Neural progenitor cell (in vitro differentiated cells): Measurements from ENCODE around the gene KIF16B. TPM values are rescaled to one million over a fixed set of nuclear protein-coding genes. Genes with fewer than 3 reads are reported as not detected.

ENCODE experiments used
- DNase-seq: peaks from one replicate; pipeline ENCODE4 v3.0.0-alpha.2; 2016; ENCODE audit warnings: low spot score
- H2AFZ ChIP-seq: fragments of 200-600 bp; sonication (generic); replicated peaks from 2 replicates; pipeline ENCODE4 v1.6.1; 2016; ENCODE audit warnings: antibody characterized with exemption
- H3F3A ChIP-seq: fragments of 200-600 bp; sonication (generic); 2 replicates; pipeline ENCODE4 v1.6.1; 2016; ENCODE audit warnings: antibody characterized with exemption, low read depth
- H3K27ac ChIP-seq: fragments of 200-600 bp; sonication (generic); 2 replicates; pipeline ENCODE4 v1.5.1; 2016; ENCODE audit warnings: mild to moderate bottlenecking
- H3K27me3 ChIP-seq: fragments of 200-600 bp; sonication (generic); 2 replicates; pipeline ENCODE4 v1.6.1; 2016; ENCODE audit warnings: mild to moderate bottlenecking, moderate library complexity
- H3K36me3 ChIP-seq: fragments of 200-600 bp; sonication (generic); 2 replicates; pipeline ENCODE4 v1.5.1; 2016
- H3K4me1 ChIP-seq: fragments of 200-600 bp; sonication (generic); 2 replicates; pipeline ENCODE4 v1.6.1; 2016; ENCODE audit warnings: mixed run types
- H3K4me2 ChIP-seq: fragments of 200-600 bp; sonication (generic); 2 replicates; pipeline ENCODE4 v1.6.1; 2016
- H3K4me3 ChIP-seq: fragments of 200-600 bp; sonication (generic); 2 replicates; pipeline ENCODE4 v1.5.1; 2016
- H3K79me2 ChIP-seq: fragments of 200-600 bp; sonication (generic); 2 replicates; pipeline ENCODE4 v1.6.1; 2016; ENCODE audit warnings: low read depth
- H3K9ac ChIP-seq: fragments of 200-600 bp; sonication (generic); 2 replicates; pipeline ENCODE4 v1.6.1; 2016
- H3K9me3 ChIP-seq: fragments of 200-600 bp; sonication (generic); 2 replicates; pipeline ENCODE4 v1.5.1; 2016; ENCODE audit warnings: low read depth
- H4K20me1 ChIP-seq: fragments of 200-600 bp; sonication (generic); 2 replicates; pipeline ENCODE4 v1.6.1; 2016; ENCODE audit warnings: low read depth
- H3K27ac Mint-ChIP-seq: 3 replicates; pipeline ENCODE4 v1.8.0; 2021; ENCODE audit warnings: mixed read lengths
- H3K27me3 Mint-ChIP-seq: 2 replicates; pipeline ENCODE4 v1.8.0; 2022; ENCODE audit warnings: low read depth, mild to moderate bottlenecking, inconsistent platforms, moderate library complexity, mixed read lengths; ENCODE audit not compliant: insufficient read depth
- H3K36me3 Mint-ChIP-seq: 3 replicates; pipeline ENCODE4 v1.8.0; 2021; ENCODE audit warnings: mixed read lengths
- H3K4me1 Mint-ChIP-seq: 3 replicates; pipeline ENCODE4 v1.8.0; 2021; ENCODE audit warnings: mixed read lengths
- H3K4me3 Mint-ChIP-seq: 3 replicates; pipeline ENCODE4 v1.8.0; 2021; ENCODE audit warnings: mild to moderate bottlenecking, moderate library complexity, mixed read lengths
- H3K9me3 Mint-ChIP-seq: 3 replicates; pipeline ENCODE4 v1.8.0; 2020; ENCODE audit warnings: mixed read lengths
- EZH2 ChIP-seq: fragments of 200-600 bp; sonication (generic); IDR thresholded peaks from 2 replicates; pipeline ENCODE4 v1.6.1; 2017; ENCODE audit warnings: antibody characterized with exemption, mild to moderate bottlenecking, moderate library complexity
- EZH2phosphoT487 ChIP-seq: fragments of 200-600 bp; sonication (generic); IDR thresholded peaks from 2 replicates; pipeline ENCODE4 v1.6.1; 2017; ENCODE audit warnings: antibody characterized with exemption
- total RNA-seq: library from RNA; depleted of rRNA; stranded (reverse); fragments of >200 nt; gene quantifications from 2 replicates; pipeline ENCODE4 v1.2.3, GENCODE V29; 2015; ENCODE audit warnings: low replicate concordance
- TF ChIP-seq, protein P1 (sequence below): fragments of 200-600 bp; sonication (generic); IDR thresholded peaks from 2 replicates; pipeline ENCODE4 v1.5.1; 2017; ENCODE audit warnings: antibody characterized with exemption, mild to moderate bottlenecking

Gene KIF16B
- total RNA-seq, 1 donor from 2014 or later, result 15.5 TPM

DNA sequence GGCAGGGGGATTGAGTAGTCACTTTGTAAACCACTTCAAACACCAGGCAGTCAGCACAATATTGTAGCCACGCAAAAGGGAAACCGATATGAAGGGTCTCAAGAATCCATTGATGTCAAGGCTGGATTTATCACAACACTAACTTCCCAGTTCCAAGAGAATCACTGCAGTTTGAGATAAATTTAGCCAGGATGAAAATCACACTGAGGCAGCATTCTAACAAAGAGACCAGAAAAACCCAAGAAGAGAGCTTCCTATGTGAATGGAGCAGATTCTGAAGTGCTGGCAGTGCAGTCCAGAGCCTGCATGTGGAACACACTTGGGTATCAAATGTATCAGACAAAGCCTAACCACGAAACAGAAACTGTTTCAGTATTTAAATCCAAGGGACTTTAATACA lies 84.6 kb downstream of the KIF16B start:
- TF ChIP-seq, protein P1, sequence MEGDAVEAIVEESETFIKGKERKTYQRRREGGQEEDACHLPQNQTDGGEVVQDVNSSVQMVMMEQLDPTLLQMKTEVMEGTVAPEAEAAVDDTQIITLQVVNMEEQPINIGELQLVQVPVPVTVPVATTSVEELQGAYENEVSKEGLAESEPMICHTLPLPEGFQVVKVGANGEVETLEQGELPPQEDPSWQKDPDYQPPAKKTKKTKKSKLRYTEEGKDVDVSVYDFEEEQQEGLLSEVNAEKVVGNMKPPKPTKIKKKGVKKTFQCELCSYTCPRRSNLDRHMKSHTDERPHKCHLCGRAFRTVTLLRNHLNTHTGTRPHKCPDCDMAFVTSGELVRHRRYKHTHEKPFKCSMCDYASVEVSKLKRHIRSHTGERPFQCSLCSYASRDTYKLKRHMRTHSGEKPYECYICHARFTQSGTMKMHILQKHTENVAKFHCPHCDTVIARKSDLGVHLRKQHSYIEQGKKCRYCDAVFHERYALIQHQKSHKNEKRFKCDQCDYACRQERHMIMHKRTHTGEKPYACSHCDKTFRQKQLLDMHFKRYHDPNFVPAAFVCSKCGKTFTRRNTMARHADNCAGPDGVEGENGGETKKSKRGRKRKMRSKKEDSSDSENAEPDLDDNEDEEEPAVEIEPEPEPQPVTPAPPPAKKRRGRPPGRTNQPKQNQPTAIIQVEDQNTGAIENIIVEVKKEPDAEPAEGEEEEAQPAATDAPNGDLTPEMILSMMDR, result no peak
- TF ChIP-seq EZH2phosphoT487 (no peak), EZH2 (no peak)
- Histone ChIP-seq H3K4me2 (no peak overlapping the region), H3K9me3 (no peaks in the 10 kb centered on the region), H3K4me1 (peaks cover 10% of the 10 kb centered on the region), H3K27ac (no peak overlapping the region), H3K79me2 (no peaks in the 10 kb centered on the region), H3F3A (no peaks in the 10 kb centered on the region), H4K20me1 (no peaks in the 10 kb centered on the region), H3K36me3 (no peaks in the 10 kb centered on the region), H3K9ac (no peak overlapping the region), H3K27me3 (no peaks in the 10 kb centered on the region), H2AFZ (no peak overlapping the region), H3K4me3 (no peak overlapping the region)
- H3K9me3 Mint-ChIP-seq, result no peaks in the 10 kb centered on the region
- no peak overlapping the region for H3K4me3 Mint-ChIP-seq
- no peak overlapping the region for H3K27ac Mint-ChIP-seq
- DNase-seq, result no peak
- peaks cover 5% of the 10 kb centered on the region for H3K4me1 Mint-ChIP-seq
- H3K36me3 Mint-ChIP-seq, result peaks cover 10% of the 10 kb centered on the region
- H3K27me3 Mint-ChIP-seq, result no peaks in the 10 kb centered on the region

DNA sequence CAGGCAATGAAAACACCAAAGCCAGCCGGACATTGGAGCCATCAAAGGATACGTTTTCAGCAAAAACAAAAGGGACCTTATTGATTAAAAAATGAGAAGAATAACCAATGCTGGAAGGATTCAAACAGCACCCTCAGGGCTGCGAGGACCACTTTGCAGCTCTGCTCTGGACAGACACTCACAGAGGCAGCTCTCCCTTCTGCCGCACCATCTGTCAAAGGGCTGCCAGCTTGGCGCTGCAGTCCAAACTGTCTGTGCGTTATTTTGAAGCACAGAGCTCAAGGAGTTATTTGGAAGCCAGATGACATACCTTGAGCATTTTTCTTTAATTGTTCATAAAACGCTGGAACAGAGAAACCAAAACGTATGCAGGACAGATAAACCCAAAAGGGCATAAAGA lies 85.2 kb downstream of the KIF16B start:
- Mint-ChIP-seq H3K27me3 (peaks cover under 1% of the 10 kb centered on the region), H3K27ac (no peak overlapping the region), H3K36me3 (peaks cover 10% of the 10 kb centered on the region), H3K4me3 (no peak overlapping the region), H3K9me3 (no peaks in the 10 kb centered on the region), H3K4me1 (peaks cover 5% of the 10 kb centered on the region)
- Histone ChIP-seq H3K27ac (no peak overlapping the region), H3K4me2 (no peak overlapping the region), H3K4me1 (peaks cover 10% of the 10 kb centered on the region), H3K4me3 (no peak overlapping the region), H3K27me3 (no peaks in the 10 kb centered on the region), H3F3A (no peaks in the 10 kb centered on the region), H3K36me3 (no peaks in the 10 kb centered on the region), H3K9ac (no peak overlapping the region), H4K20me1 (no peaks in the 10 kb centered on the region), H2AFZ (no peak overlapping the region), H3K9me3 (no peaks in the 10 kb centered on the region), H3K79me2 (no peaks in the 10 kb centered on the region)
- TF ChIP-seq EZH2phosphoT487, result no peak
- TF ChIP-seq EZH2, result no peak
- TF ChIP-seq, protein P1, result no peak
- DNase-seq, result no peak

DNA sequence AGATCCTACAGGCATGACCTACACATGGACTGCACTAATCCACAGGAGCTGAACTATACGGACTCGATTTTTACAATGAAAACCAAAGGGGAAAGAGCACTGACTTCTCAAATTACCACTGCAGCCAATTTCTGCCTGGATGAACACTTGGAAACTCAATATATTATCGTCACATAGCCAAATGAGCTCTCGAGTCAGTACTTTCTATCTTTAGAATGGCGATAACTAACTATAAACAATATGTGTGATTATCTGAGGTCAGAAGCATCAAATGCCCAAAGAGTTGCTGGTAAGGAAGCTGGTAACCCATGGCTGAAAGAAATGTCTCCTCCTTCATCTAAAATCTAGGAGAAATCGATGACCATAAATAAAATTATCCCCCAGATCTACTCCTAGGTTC lies 86.7 kb downstream of the KIF16B start:
- Histone ChIP-seq H2AFZ (no peak overlapping the region), H3K4me2 (no peak overlapping the region), H3K4me1 (peaks cover 10% of the 10 kb centered on the region), H4K20me1 (no peaks in the 10 kb centered on the region), H3K9me3 (no peaks in the 10 kb centered on the region), H3K27ac (no peak overlapping the region), H3K9ac (no peak overlapping the region), H3K4me3 (no peak overlapping the region), H3K27me3 (no peaks in the 10 kb centered on the region), H3F3A (no peaks in the 10 kb centered on the region), H3K79me2 (no peaks in the 10 kb centered on the region), H3K36me3 (no peaks in the 10 kb centered on the region)
- Mint-ChIP-seq H3K27me3 (peaks cover 3% of the 10 kb centered on the region), H3K4me3 (no peak overlapping the region), H3K36me3 (peaks cover 5% of the 10 kb centered on the region), H3K27ac (no peak overlapping the region), H3K4me1 (peaks cover 9% of the 10 kb centered on the region), H3K9me3 (no peaks in the 10 kb centered on the region)
- no peak for TF ChIP-seq EZH2
- TF ChIP-seq, protein P1, result no peak
- TF ChIP-seq EZH2phosphoT487, result no peak
- DNase-seq, result no peak
